Right renal pelvis (tissue), 4 donors: ENCODE data around the gene ABO. TPM values are rescaled to one million over a fixed set of nuclear protein-coding genes. Genes with fewer than 3 reads are reported as not detected.
"Not testable (repeated sequence)": the region's sequence is repeated elsewhere in the genome, so short reads cannot be mapped to it uniquely, and the experiment has no call there.

Experiments used
- DNase-seq, 4 donors: peaks; one replicate each; pipeline ENCODE4 v3.0.0-alpha.2; 2013; ENCODE audit warnings: low read depth in 4 of 4, low spot score in 3 of 4, missing footprints in 1 of 4
- polyA plus RNA-seq, 4 donors: library from polyadenylated mRNA; unstranded; fragments of 120-200 nt; gene quantifications; one replicate each; pipeline ENCODE4 v1.2.1, GENCODE V29; 2013; ENCODE audit not compliant: insufficient read length in 4 of 4

ABO gene
- polyA plus RNA-seq, 4 donors = 9.8 to 30.9 (median 24.8) TPM

GRCh38 chr9:133268335-133269056 lies 6.5 kb downstream of the ABO start:
- DNase-seq = no peak

GRCh38 chr9:133264235-133264764 lies 10.7 kb downstream of the ABO start:
- no peak for DNase-seq

GRCh38 chr9:133263557-133263956 lies 11.4 kb downstream of the ABO start:
- DNase-seq = no peak

- DNase-seq = no peak
Observed at GRCh38 chr9:133262226-133262625, 12.8 kb downstream of the ABO start.

GRCh38 chr9:133261753-133262120 lies 13.3 kb downstream of the ABO start:
- DNase-seq = no peak

GRCh38 chr9:133261103-133261752 lies 13.8 kb downstream of the ABO start:
- no peak for DNase-seq

GRCh38 chr9:133260334-133261102 lies 14.5 kb downstream of the ABO start:
- no peak for DNase-seq

- DNase-seq = no peak
Observed at GRCh38 chr9:133258061-133259015, 16.7 kb downstream of the ABO start.

- DNase-seq = no peak
Observed at GRCh38 chr9:133257465-133257956, 17.5 kb downstream of the ABO start.

GRCh38 chr9:133256686-133257091 lies 18.3 kb downstream of the ABO start:
- no peak for DNase-seq

- DNase-seq = no peak
Observed at GRCh38 chr9:133256136-133256461, 18.9 kb downstream of the ABO start.

GRCh38 chr9:133255371-133256135 lies 19.4 kb downstream of the ABO start:
- DNase-seq = no peak

GRCh38 chr9:133254471-133254870 lies 20.5 kb downstream of the ABO start:
- DNase-seq = no peak

GRCh38 chr9:133253268-133253667 lies 21.7 kb downstream of the ABO start:
- DNase-seq = no peak

- no peak for DNase-seq
Observed at GRCh38 chr9:133252301-133253020, 22.5 kb downstream of the ABO start.

GRCh38 chr9:133251773-133252172 lies 23.2 kb downstream of the ABO start:
- no peak for DNase-seq

- DNase-seq = not testable (repeated sequence)
Observed at GRCh38 chr9:133251221-133251620, 23.8 kb downstream of the ABO start.

GRCh38 chr9:133250741-133251170 lies 24.2 kb downstream of the ABO start:
- peak in 1 of 4 donors; percentile 55 for DNase-seq

- DNase-seq = no peak
Observed at GRCh38 chr9:133249337-133249736, 25.7 kb downstream of the ABO start.
